K562 (cell line): ENCODE results near the gene LRRC3B. TPM values are rescaled to one million over a fixed set of nuclear protein-coding genes. Genes with fewer than 3 reads are reported as not detected.

ENCODE experiments used
- ATAC-seq: fragments of 200-7000 bp; cut with Tn5 transposase; 3 replicates; pipeline ENCODE4 v1.9.1; 2020; ENCODE audit warnings: moderate library complexity
- BruUV-seq: library from RNA; stranded (reverse); fragments of 400-500 nt; replicated peaks from 2 replicates; lab custom pipeline; 2021; lab: Mats Ljungman, UMichigan
- CTCF ChIA-PET: fragments of 300-600 bp; formaldehyde crosslinking; extraction: SDS; loops from one replicate; lab custom pipeline; 2021; ENCODE audit warnings: low intra/inter-chr PET ratio; lab: Yijun Ruan, JAX
- POLR2A ChIA-PET: fragments of 300-600, 350-650 bp; sonication (Branson Sonifier 250); formaldehyde crosslinking; extraction: SDS; loops from one replicate; lab custom pipeline; 2021; ENCODE audit warnings: antibody characterized with exemption, inconsistent platforms; lab: Yijun Ruan, JAX
- DNase-seq, 4 experiments: peaks; one replicate each; pipeline versions ENCODE4 v3.0.0 to v3.0.0-alpha.2; 2011 to 2018; ENCODE audit warnings: low spot score in 3 of 4, mixed read lengths in 3 of 4; ENCODE audit errors: extremely low read depth in 1 of 4
- FAIRE-seq: peaks from 2 replicates; lab custom pipeline; 2011; peaks lifted over from hg19 to GRCh38; lab: Jason Lieb, UNC
- H2AFZ ChIP-seq: 2 replicates; pipeline ENCODE4 v1.6.0; 2011; ENCODE audit warnings: low read depth, low read length, control low read depth, inconsistent platforms
- H3K27ac ChIP-seq: fragments of 200-600 bp; 3 replicates; pipeline ENCODE4 v1.8.0; 2011; ENCODE audit warnings: low read depth, mild to moderate bottlenecking, control low read depth, inconsistent platforms, low read length, moderate library complexity, mixed read lengths; ENCODE audit errors: extremely low read depth
- H3K27me3 ChIP-seq, 2 experiments: fragments of 300-600 bp in 1 of 2; 2 replicates in 1 of 2; 3 replicates in 1 of 2; pipeline versions ENCODE4 v1.6.0 to v1.8.0; 2011; ENCODE audit warnings: inconsistent platforms in 2 of 2, low read length in 2 of 2, mild to moderate bottlenecking in 1 of 2, mixed read lengths in 1 of 2, moderate library complexity in 1 of 2; ENCODE audit not compliant: control insufficient read depth in 2 of 2, insufficient read depth in 2 of 2
- H3K36me3 ChIP-seq: fragments of 300-600 bp; 3 replicates; pipeline ENCODE4 v1.8.0; 2011; ENCODE audit warnings: mild to moderate bottlenecking, low read length, inconsistent platforms; ENCODE audit not compliant: control insufficient read depth, insufficient read depth
- H3K4me1 ChIP-seq, 2 experiments: fragments of 200-600 bp in 1 of 2; replicated peaks in 1 of 2; 2 replicates in 1 of 2; 3 replicates in 1 of 2; pipeline versions ENCODE4 v1.5.1 to v1.8.0; 2011; ENCODE audit warnings: inconsistent platforms in 2 of 2, low read length in 2 of 2, mild to moderate bottlenecking in 1 of 2, mixed read lengths in 1 of 2, moderate library complexity in 1 of 2; ENCODE audit not compliant: control insufficient read depth in 2 of 2, insufficient read depth in 2 of 2
- H3K4me2 ChIP-seq: 2 replicates; pipeline ENCODE4 v1.6.1; 2011; ENCODE audit warnings: low read length, control low read depth, inconsistent platforms, mixed read lengths; ENCODE audit not compliant: insufficient read depth
- H3K4me3 ChIP-seq: fragments of 200-600 bp; sonication (generic), shearing (Covaris generic); 2 replicates; pipeline ENCODE4 v1.5.1; 2016; ENCODE audit warnings: control low read depth, inconsistent platforms
- H3K79me2 ChIP-seq: fragments of 200-600 bp; 3 replicates; pipeline ENCODE4 v1.8.0; 2011; ENCODE audit warnings: low read length, inconsistent platforms; ENCODE audit not compliant: control insufficient read depth, insufficient read depth
- H3K9ac ChIP-seq, 2 experiments: 2 replicates each; pipeline versions ENCODE4 v1.6.0 to v1.6.1; 2011; ENCODE audit warnings: low read depth in 2 of 2, low read length in 2 of 2, control low read depth in 1 of 2, inconsistent platforms in 1 of 2, mild to moderate bottlenecking in 1 of 2, mixed read lengths in 1 of 2; ENCODE audit not compliant: insufficient read depth in 1 of 2
- H3K9me1 ChIP-seq: one replicate; pipeline ENCODE4 v1.6.0; 2011; ENCODE audit warnings: inconsistent platforms, mild to moderate bottlenecking, low read length, moderate library complexity; ENCODE audit not compliant: control insufficient read depth, insufficient read depth
- H3K9me3 ChIP-seq: replicated peaks from 2 replicates; pipeline ENCODE4 v1.5.1; 2011; ENCODE audit warnings: low read depth, low read length, inconsistent platforms; ENCODE audit not compliant: control insufficient read depth, insufficient read depth
- H4K20me1 ChIP-seq: replicated peaks from 2 replicates; pipeline ENCODE4 v1.6.1; 2011; ENCODE audit warnings: low read length, inconsistent platforms, mixed read lengths; ENCODE audit not compliant: control insufficient read depth, insufficient read depth
- CBX3 ChIP-seq, 2 experiments: IDR thresholded peaks; 1 replicate in 1 of 2; 2 replicates in 1 of 2; pipeline ENCODE4 v1.6.1; 2012; ENCODE audit warnings: inconsistent platforms in 2 of 2, low read length in 2 of 2, borderline replicate concordance in 1 of 2, control low read depth in 1 of 2
- CREBBP ChIP-seq: IDR thresholded peaks from one replicate; pipeline ENCODE4 v1.6.1; 2012; ENCODE audit warnings: low read depth, mild to moderate bottlenecking, control low read depth, inconsistent platforms, low read length
- LEF1 ChIP-seq: fragments of 450-650 bp; IDR thresholded peaks from 2 replicates; pipeline ENCODE4 v1.6.1; 2016; ENCODE audit warnings: mild to moderate bottlenecking
- MBD2 ChIP-seq: sonication (generic); IDR thresholded peaks from 2 replicates; pipeline ENCODE4 v1.6.1; 2016; ENCODE audit warnings: low read depth, borderline replicate concordance
- MTF1 ChIP-seq: fragments of 250-450 bp; sonication (Bioruptor Pico); IDR thresholded peaks from 2 replicates; pipeline ENCODE4 v1.9.0; 2021; ENCODE audit warnings: moderate library complexity, mild to moderate bottlenecking, inconsistent platforms, borderline replicate concordance
- PCBP1 ChIP-seq: fragments of 200-400 bp; formaldehyde crosslinking; IDR thresholded peaks from 2 replicates; pipeline ENCODE4 v1.6.1; 2018; ENCODE audit warnings: mild to moderate bottlenecking, low read depth, low read length; ENCODE audit not compliant: poor library complexity, severe bottlenecking
- RBM22 ChIP-seq: fragments of 200-400 bp; formaldehyde crosslinking; IDR thresholded peaks from 2 replicates; pipeline ENCODE4 v1.6.1; 2018; ENCODE audit warnings: low read length, low read depth; ENCODE audit not compliant: poor library complexity, severe bottlenecking
- TEAD4 ChIP-seq, 2 experiments: sonication (generic) in 1 of 2; formaldehyde crosslinking in 1 of 2; IDR thresholded peaks; 2 replicates each; pipeline versions ENCODE4 v1.6.1 to v1.8.0; 2012 to 2022; ENCODE audit warnings: borderline replicate concordance in 1 of 2, inconsistent platforms in 1 of 2, low read length in 1 of 2, mild to moderate bottlenecking in 1 of 2, missing genetic modification reagents in 1 of 2
- THRA ChIP-seq: fragments of 450-650 bp; IDR thresholded peaks from 2 replicates; pipeline ENCODE4 v1.6.1; 2017; ENCODE audit warnings: mild to moderate bottlenecking, moderate library complexity
- ZNF316 ChIP-seq: fragments of 450-650 bp; IDR thresholded peaks from 2 replicates; pipeline ENCODE4 v1.6.1; 2016
- ZNF695 ChIP-seq: fragments of 450-650 bp; formaldehyde crosslinking; IDR thresholded peaks from 2 replicates; pipeline ENCODE4 v1.4.0; 2020; ENCODE audit warnings: mild to moderate bottlenecking, moderate library complexity
- ZNF696 ChIP-seq: fragments of 250-450 bp; sonication (Bioruptor Pico); conservative IDR thresholded peaks from 2 replicates; pipeline ENCODE4 v1.4.0; 2020; ENCODE audit warnings: mild to moderate bottlenecking, moderate library complexity
- ZNF75A ChIP-seq: fragments of 450-650 bp; formaldehyde crosslinking; IDR thresholded peaks from 2 replicates; pipeline ENCODE4 v1.4.0; 2020; ENCODE audit warnings: mild to moderate bottlenecking
- ZSCAN29 ChIP-seq: fragments of 450-650 bp; IDR thresholded peaks from 2 replicates; pipeline ENCODE4 v1.6.1; 2017
- WGBS: fragments of 100-300 bp; shearing (Covaris generic); methylation state at CpG from one replicate; pipeline ENCODE4 v1.1.6; 2016; ENCODE audit warnings: low coverage, mixed read lengths; ENCODE audit not compliant: insufficient coverage; ENCODE audit errors: missing lambda C conversion rate; 5-methylcytosine and 5-hydroxymethylcytosine counted together
- in situ Hi-C: fragments of 300-500 bp; cut with MboI; formaldehyde crosslinking; loops from 4 replicates; pipeline ENCODE4 v1.15.0; 2018; ENCODE audit warnings: inconsistent platforms, mixed read lengths
- intact Hi-C: fragments of 100-400 bp; cut with micrococcal nuclease; formaldehyde crosslinking; loops from 2 replicates; pipeline ENCODE4 v1.14.2; 2022
- polyA plus RNA-seq, 8 experiments: library from polyadenylated mRNA; depleted of rRNA in 4 of 8; stranded (reverse) in 5 of 8; unstranded in 3 of 8; fragments of >200 nt; fragmentation: Nextera tagmentation in 2 of 8; fragmentation: Illumina TruSeq in 1 of 8; extraction: Ambion mirVana in 2 of 8; extraction: Trizol in 1 of 8; gene quantifications; 2 replicates each; pipeline versions ENCODE4 v1.2.1 to v1.2.3, GENCODE V29; 2011 to 2014; ENCODE audit warnings: inconsistent platforms in 1 of 8, missing spikeins in 1 of 8
- total RNA-seq, 7 experiments: library from RNA; depleted of rRNA in 6 of 7; stranded (reverse); fragments of >200 nt in 6 of 7; fragmentation: Illumina TruSeq in 2 of 7; extraction: Trizol in 2 of 7; gene quantifications; 2 replicates each; pipeline versions ENCODE4 v1.2.1 to v1.2.3, GENCODE V29; 2011 to 2021; ENCODE audit warnings: low replicate concordance in 1 of 7
- TF ChIP-seq, protein P1 (sequence below): IDR thresholded peaks from 2 replicates; pipeline ENCODE4 v1.6.1; 2011; ENCODE audit warnings: borderline replicate concordance, low read depth, mild to moderate bottlenecking, moderate library complexity, low read length; ENCODE audit not compliant: insufficient read depth, poor library complexity, severe bottlenecking
- TF ChIP-seq, protein P2 (sequence below): fragments of 250-450 bp; sonication (Bioruptor Pico); IDR thresholded peaks from 2 replicates; pipeline ENCODE4 v1.4.0; 2020; ENCODE audit warnings: mild to moderate bottlenecking, moderate library complexity, borderline replicate concordance

LRRC3B gene
- total and polyA plus RNA-seq, 9 of the 15 experiments (the other 6 are each of a cell fraction or from before 2014, with no cell fraction given): under 0.01 to 0.33 TPM; not detected in 7

GRCh38 chr3:26668171-26668570, 45.6 kb downstream of the LRRC3B start:
- Histone ChIP-seq H3K9me3 (no peaks in the 10 kb centered on the region), H3K27me3 (no peaks in the 10 kb centered on the region), H2AFZ (no peak overlapping the region)
- 4% methylated on average over 3 of the region's 3 CpGs for WGBS
- FAIRE-seq: no peak
- TF ChIP-seq ZNF696 (CRISPR knock-in tag): no peak
- TF ChIP-seq TEAD4 (IDR thresholded peaks at IDR 0.05; ENCODE audit: low read length): no peak
- no peak for TF ChIP-seq TEAD4 (CRISPR knock-in tag; IDR thresholded peaks at IDR 0.05; ENCODE audit: borderline replicate concordance)
- TF ChIP-seq ZNF316: no peak
- TF ChIP-seq ZNF75A (CRISPR knock-in tag): no peak
- TF ChIP-seq PCBP1: no peak
- TF ChIP-seq THRA: no peak
- TF ChIP-seq MTF1 (CRISPR knock-in tag): no peak
- no peak for TF ChIP-seq ZNF695 (CRISPR knock-in tag)
- TF ChIP-seq RBM22: no peak
- TF ChIP-seq, protein P1, sequence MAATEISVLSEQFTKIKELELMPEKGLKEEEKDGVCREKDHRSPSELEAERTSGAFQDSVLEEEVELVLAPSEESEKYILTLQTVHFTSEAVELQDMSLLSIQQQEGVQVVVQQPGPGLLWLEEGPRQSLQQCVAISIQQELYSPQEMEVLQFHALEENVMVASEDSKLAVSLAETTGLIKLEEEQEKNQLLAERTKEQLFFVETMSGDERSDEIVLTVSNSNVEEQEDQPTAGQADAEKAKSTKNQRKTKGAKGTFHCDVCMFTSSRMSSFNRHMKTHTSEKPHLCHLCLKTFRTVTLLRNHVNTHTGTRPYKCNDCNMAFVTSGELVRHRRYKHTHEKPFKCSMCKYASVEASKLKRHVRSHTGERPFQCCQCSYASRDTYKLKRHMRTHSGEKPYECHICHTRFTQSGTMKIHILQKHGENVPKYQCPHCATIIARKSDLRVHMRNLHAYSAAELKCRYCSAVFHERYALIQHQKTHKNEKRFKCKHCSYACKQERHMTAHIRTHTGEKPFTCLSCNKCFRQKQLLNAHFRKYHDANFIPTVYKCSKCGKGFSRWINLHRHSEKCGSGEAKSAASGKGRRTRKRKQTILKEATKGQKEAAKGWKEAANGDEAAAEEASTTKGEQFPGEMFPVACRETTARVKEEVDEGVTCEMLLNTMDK: no peak
- TF ChIP-seq, protein P2, sequence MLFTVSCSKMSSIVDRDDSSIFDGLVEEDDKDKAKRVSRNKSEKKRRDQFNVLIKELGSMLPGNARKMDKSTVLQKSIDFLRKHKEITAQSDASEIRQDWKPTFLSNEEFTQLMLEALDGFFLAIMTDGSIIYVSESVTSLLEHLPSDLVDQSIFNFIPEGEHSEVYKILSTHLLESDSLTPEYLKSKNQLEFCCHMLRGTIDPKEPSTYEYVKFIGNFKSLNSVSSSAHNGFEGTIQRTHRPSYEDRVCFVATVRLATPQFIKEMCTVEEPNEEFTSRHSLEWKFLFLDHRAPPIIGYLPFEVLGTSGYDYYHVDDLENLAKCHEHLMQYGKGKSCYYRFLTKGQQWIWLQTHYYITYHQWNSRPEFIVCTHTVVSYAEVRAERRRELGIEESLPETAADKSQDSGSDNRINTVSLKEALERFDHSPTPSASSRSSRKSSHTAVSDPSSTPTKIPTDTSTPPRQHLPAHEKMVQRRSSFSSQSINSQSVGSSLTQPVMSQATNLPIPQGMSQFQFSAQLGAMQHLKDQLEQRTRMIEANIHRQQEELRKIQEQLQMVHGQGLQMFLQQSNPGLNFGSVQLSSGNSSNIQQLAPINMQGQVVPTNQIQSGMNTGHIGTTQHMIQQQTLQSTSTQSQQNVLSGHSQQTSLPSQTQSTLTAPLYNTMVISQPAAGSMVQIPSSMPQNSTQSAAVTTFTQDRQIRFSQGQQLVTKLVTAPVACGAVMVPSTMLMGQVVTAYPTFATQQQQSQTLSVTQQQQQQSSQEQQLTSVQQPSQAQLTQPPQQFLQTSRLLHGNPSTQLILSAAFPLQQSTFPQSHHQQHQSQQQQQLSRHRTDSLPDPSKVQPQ (CRISPR knock-in tag): no peak
- no peak for TF ChIP-seq CBX3 (IDR thresholded peaks at IDR 0.05; ENCODE audit: borderline replicate concordance in 1 of 2, low read length in 2 of 2)
- no peak for TF ChIP-seq CREBBP
- no peak for TF ChIP-seq LEF1
- TF ChIP-seq MBD2: no peak
- TF ChIP-seq ZSCAN29: no peak
- TF ChIP-seq, all 486 proteins: peak for 0
- H3K4me2 ChIP-seq: no peak overlapping the region
- H3K27ac ChIP-seq: no peak overlapping the region
- DNase-seq (no peak), ATAC-seq (no peak)
- ChIA-PET POLR2A (interaction anchor here (1.0 to 1.5 kb wide), 2 partner anchors 11 to 34 kb away, joined by 3 read pairs; no protein-coding TSS in a partner anchor), CTCF (no interaction called here)
- no peaks in the 10 kb centered on the region for H3K4me1 ChIP-seq
- BruUV-seq: no TSS peak
- no peaks in the 10 kb centered on the region for H3K36me3 ChIP-seq
- no peaks in the 10 kb centered on the region for H3K9me1 ChIP-seq
- in situ Hi-C loops (no loop called here), intact Hi-C loops (no loop called here)
- no peak overlapping the region for H3K4me3 ChIP-seq
- H4K20me1 ChIP-seq: no peaks in the 10 kb centered on the region
- no peak overlapping the region for H3K9ac ChIP-seq
- H3K79me2 ChIP-seq: no peaks in the 10 kb centered on the region
